ENCODE results near the gene ATP4B.

GRCh38 chr13:113638173-113638746 lies 19.7 kb downstream of the ATP4B start:
- TF ChIP-seq CTCF (IDR thresholded peaks at IDR 0.05) (no peak), POLR2A (IDR thresholded peaks at IDR 0.05) (no peak)
